Measurements from ENCODE around the gene OR1J4. TPM values are rescaled to one million over a fixed set of nuclear protein-coding genes. Genes with fewer than 3 reads are reported as not detected.

The OR1J4 gene
- total and polyA plus RNA-seq, 7 donors = not detected

DNA sequence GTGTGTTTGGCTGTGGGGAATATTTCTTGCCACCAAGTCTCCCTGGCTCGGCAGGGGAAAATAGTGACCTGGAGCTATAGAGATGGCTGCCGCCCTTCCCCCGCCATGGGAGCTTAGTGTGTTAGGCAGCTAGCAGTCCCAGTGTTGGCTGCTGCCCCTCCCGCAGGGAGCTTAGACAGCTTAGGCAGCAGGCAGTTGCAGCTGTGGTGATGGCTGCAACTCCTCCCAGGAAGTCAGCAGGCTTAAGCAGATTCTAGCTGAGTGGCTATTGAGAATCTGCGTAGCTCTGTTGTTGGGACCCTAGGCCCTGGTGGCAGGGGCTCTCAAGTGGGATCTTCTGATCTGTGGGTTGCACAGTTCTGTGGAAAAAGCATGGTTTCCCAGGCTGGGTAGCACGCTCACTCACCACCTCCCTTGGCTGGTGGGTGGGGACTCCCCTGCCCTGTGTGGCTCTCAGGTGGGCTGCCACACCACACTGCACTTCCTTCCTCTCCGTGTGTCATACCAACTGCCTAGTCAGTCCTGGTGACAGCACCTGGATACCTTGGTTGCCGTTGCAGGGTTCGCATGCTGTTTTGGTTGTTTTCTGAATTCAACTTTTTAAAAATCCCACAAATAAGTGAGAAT, 43.3 kb downstream of the OR1J4 start:
- H3K36me3 ChIP-seq (ENCODE audit: insufficient read depth in 1 of 2, low read depth in 1 of 2) = no peaks in the 10 kb centered on the region
- no peaks in the 10 kb centered on the region for H3K9me3 ChIP-seq
- H3K27ac ChIP-seq = no peak overlapping the region
- H3K27me3 ChIP-seq (ENCODE audit: insufficient read depth in 3 of 3, low read length in 2 of 3) = no peaks in the 10 kb centered on the region
- 40 to 46% (median 42%) methylated on average over 9 of the region's 9 CpGs for WGBS, 3 donors
- DNase-seq (no peak), ATAC-seq (no peak)
- H3K4me3 ChIP-seq = no peak overlapping the region
- TF ChIP-seq, protein P1, sequence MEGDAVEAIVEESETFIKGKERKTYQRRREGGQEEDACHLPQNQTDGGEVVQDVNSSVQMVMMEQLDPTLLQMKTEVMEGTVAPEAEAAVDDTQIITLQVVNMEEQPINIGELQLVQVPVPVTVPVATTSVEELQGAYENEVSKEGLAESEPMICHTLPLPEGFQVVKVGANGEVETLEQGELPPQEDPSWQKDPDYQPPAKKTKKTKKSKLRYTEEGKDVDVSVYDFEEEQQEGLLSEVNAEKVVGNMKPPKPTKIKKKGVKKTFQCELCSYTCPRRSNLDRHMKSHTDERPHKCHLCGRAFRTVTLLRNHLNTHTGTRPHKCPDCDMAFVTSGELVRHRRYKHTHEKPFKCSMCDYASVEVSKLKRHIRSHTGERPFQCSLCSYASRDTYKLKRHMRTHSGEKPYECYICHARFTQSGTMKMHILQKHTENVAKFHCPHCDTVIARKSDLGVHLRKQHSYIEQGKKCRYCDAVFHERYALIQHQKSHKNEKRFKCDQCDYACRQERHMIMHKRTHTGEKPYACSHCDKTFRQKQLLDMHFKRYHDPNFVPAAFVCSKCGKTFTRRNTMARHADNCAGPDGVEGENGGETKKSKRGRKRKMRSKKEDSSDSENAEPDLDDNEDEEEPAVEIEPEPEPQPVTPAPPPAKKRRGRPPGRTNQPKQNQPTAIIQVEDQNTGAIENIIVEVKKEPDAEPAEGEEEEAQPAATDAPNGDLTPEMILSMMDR (IDR thresholded peaks at IDR 0.05) = no peak
- intact Hi-C loops (cut with DNase I) = no loop called here
- H3K4me1 ChIP-seq = no peaks in the 10 kb centered on the region

- no peaks in the 10 kb centered on the region for H3K36me3 ChIP-seq (ENCODE audit: insufficient read depth in 1 of 2, low read depth in 1 of 2)
- WGBS, 3 donors = 85 to 90% (median 90%) methylated on average over 4 of the region's 4 CpGs
- DNase-seq (no peak), ATAC-seq (no peak)
- intact Hi-C loops (cut with DNase I) = no loop called here
- no peaks in the 10 kb centered on the region for H3K27me3 ChIP-seq (ENCODE audit: insufficient read depth in 3 of 3, low read length in 2 of 3)
- H3K27ac ChIP-seq = no peak overlapping the region
- TF ChIP-seq, protein P1 (IDR thresholded peaks at IDR 0.05) = no peak
- no peaks in the 10 kb centered on the region for H3K4me1 ChIP-seq
- H3K4me3 ChIP-seq = no peak overlapping the region
- no peaks in the 10 kb centered on the region for H3K9me3 ChIP-seq
Measured at GRCh38 chr9:122567901-122568300, 49.0 kb downstream of the OR1J4 start.

Other genes starting within 250 kb of the OR1J4 start
- gene PTGS1, start 148.1 kb upstream of the OR1J4 start, total RNA-seq = 1 to 10 TPM in 3 of 4 donors, under 1 TPM in 1; 0.78 to 3.8 (median 1.8) TPM
- gene PTGS1, start 148.1 kb upstream of the OR1J4 start, polyA plus RNA-seq = 1 to 10 TPM in 1 of 3 donors, under 1 TPM in 2; 0.56 to 5.6 (median 0.62) TPM
- not detected for gene OR1J1, start 41.2 kb upstream of the OR1J4 start, total RNA-seq
- not detected for gene OR1J1, start 41.2 kb upstream of the OR1J4 start, polyA plus RNA-seq
- gene OR1J2, start 8.3 kb upstream of the OR1J4 start, total RNA-seq = not detected
- not detected for gene OR1J2, start 8.3 kb upstream of the OR1J4 start, polyA plus RNA-seq
- not detected for gene OR1N1, start 8.2 kb downstream of the OR1J4 start, total RNA-seq
- not detected for gene OR1N1, start 8.2 kb downstream of the OR1J4 start, polyA plus RNA-seq
- not detected for gene OR1N2, start 34.0 kb downstream of the OR1J4 start, total RNA-seq
- not detected for gene OR1N2, start 34.0 kb downstream of the OR1J4 start, polyA plus RNA-seq
- not detected for gene OR1L8, start 64.2 kb downstream of the OR1J4 start, total RNA-seq
- gene OR1L8, start 64.2 kb downstream of the OR1J4 start, polyA plus RNA-seq = not detected
- gene OR1Q1, start 95.6 kb downstream of the OR1J4 start, total RNA-seq = not detected
- gene OR1Q1, start 95.6 kb downstream of the OR1J4 start, polyA plus RNA-seq = not detected
- gene OR1B1, start 138.5 kb downstream of the OR1J4 start, total RNA-seq = not detected
- not detected for gene OR1B1, start 138.5 kb downstream of the OR1J4 start, polyA plus RNA-seq
- not detected for gene OR1L1, start 142.6 kb downstream of the OR1J4 start, total RNA-seq
- not detected for gene OR1L1, start 142.6 kb downstream of the OR1J4 start, polyA plus RNA-seq
- gene OR1L3, start 156.0 kb downstream of the OR1J4 start, total RNA-seq = not detected
- not detected for gene OR1L3, start 156.0 kb downstream of the OR1J4 start, polyA plus RNA-seq
- gene OR1L4, start 204.8 kb downstream of the OR1J4 start, total RNA-seq = not detected
- not detected for gene OR1L4, start 204.8 kb downstream of the OR1J4 start, polyA plus RNA-seq
- gene OR1L6, start 223.2 kb downstream of the OR1J4 start, total RNA-seq = not detected
- not detected for gene OR1L6, start 223.2 kb downstream of the OR1J4 start, polyA plus RNA-seq

Measured in psoas muscle (tissue), 8 donors.